ENCODE results near the gene EIF2S1. TPM values are rescaled to one million over a fixed set of nuclear protein-coding genes. Genes with fewer than 3 reads are reported as not detected.

The EIF2S1 gene
- total and polyA plus RNA-seq, 3 donors from 2014 or later = 82.1 to 158 (median 83.9) TPM

DNA sequence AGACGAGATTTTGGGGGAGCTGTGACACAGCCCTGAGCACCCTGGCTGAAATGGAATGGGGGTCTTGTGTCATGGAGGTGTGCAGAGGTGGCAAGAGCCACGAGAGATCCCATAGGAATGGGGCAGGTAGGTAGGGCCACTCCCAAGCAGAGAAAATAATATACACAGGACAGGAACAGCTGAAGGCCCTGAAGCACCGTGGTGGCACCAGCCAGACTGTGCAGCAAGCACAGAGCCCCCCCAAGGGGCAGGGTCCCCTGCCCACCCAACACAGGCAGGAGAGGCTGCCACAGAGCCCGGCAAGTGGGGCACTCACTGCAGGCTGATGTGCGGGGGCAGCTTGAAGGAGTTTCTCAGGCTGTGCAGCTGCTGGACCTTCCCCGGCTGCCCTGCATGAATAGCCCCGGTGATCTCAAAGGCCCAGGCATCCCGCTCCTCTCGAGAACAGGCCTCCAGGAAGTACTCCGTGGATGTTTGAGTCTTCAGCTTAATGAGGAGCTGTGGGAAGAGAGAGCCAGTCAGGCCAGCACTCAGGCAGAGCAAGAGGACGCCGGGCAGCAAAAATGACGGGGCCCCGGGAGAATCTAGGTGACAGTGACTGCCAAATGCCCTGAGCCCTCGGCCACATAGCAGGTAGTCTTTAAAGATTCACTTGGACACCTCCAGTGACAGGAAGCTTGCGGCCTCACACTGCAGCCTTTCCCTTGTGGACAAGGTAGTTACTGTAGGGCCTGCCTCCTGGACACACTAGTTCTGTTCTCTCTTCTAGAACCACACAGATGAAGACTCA, 35.2 kb downstream of the EIF2S1 start:
- no peak overlapping the region for H3K4me3 ChIP-seq
- H3K27ac ChIP-seq = no peak overlapping the region
- intact Hi-C loops (cut with DNase I; ENCODE audit: low total_unique reads) = no loop called here
- no peak for DNase-seq
- H3K27me3 ChIP-seq = no peaks in the 10 kb centered on the region
- H3K9me3 ChIP-seq = no peaks in the 10 kb centered on the region
- WGBS, 2 donors = 81 to 84% methylated on average over 13 to 16 of the region's 16 CpGs
- TF ChIP-seq POLR2A (IDR thresholded peaks at IDR 0.05) (no peak), CTCF (IDR thresholded peaks at IDR 0.05) (no peak)
- H3K36me3 ChIP-seq (ENCODE audit: low read depth, missing control alignments) = no peaks in the 10 kb centered on the region
- peaks cover 10% of the 10 kb centered on the region for H3K4me1 ChIP-seq

DNA sequence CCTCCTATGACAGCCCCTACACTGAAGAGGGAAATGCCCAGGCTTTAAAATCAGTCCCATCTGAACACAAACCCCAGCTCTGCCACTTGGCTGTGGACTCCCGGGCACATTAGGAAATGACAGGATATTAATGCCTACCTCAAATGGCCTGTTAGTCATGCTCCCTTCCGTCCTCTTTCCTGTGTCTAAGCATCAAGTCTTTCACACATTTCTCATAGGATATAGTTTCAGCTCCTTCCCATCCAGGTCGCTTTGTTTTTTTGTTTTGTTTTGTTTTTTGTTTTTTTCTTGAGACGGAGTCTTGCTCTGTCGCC, 35.7 kb downstream of the EIF2S1 start:
- Histone ChIP-seq H3K4me1 (peaks cover 10% of the 10 kb centered on the region), H3K27ac (no peak overlapping the region), H3K4me3 (no peak overlapping the region), H3K9me3 (no peaks in the 10 kb centered on the region), H3K27me3 (no peaks in the 10 kb centered on the region), H3K36me3 (ENCODE audit: low read depth, missing control alignments) (no peaks in the 10 kb centered on the region)
- 89 to 93% methylated on average over 5 of the region's 5 CpGs for WGBS, 2 donors
- intact Hi-C loops (cut with DNase I; ENCODE audit: low total_unique reads) = no loop called here
- DNase-seq = no peak
- no peak for TF ChIP-seq POLR2A (IDR thresholded peaks at IDR 0.05)
- no peak for TF ChIP-seq CTCF (IDR thresholded peaks at IDR 0.05)

DNA sequence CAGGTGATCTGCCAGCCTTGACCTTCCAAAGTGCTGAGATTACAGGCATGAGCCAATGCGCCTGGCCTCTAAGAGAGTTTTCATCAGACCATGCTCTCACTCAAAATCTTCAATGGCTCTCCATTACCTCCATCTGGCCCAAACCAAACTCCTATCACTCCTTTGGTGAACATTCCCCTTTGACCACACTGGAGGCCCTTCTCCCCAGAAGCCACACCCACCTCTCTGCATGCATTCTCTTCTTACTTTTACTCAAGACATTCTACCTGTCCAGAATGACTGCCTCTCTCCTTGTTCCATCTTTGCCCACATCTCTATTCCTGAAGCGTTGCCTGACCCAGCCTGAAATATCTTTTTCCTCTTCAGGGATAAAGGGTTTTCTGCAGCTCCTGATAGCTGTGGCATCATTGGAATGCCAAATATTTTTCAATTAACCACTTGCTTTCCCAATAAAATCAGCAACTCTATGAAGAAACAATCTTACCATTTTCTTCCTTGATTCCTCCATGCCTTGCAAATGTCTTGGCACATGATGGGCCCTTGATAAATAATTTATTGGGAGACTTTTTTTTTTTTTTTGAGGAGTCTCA, 36.3 kb downstream of the EIF2S1 start:
- TF ChIP-seq POLR2A (IDR thresholded peaks at IDR 0.05) (no peak), CTCF (IDR thresholded peaks at IDR 0.05) (no peak)
- intact Hi-C loops (cut with DNase I; ENCODE audit: low total_unique reads) = no loop called here
- WGBS, 2 donors = 59 to 69% methylated on average over 2 of the region's 2 CpGs
- Histone ChIP-seq H3K27ac (no peak overlapping the region), H3K27me3 (no peaks in the 10 kb centered on the region), H3K36me3 (ENCODE audit: low read depth, missing control alignments) (no peaks in the 10 kb centered on the region), H3K4me3 (no peak overlapping the region), H3K4me1 (peaks cover 10% of the 10 kb centered on the region), H3K9me3 (no peaks in the 10 kb centered on the region)
- no peak for DNase-seq

- Histone ChIP-seq H3K9me3 (no peaks in the 10 kb centered on the region), H3K36me3 (ENCODE audit: low read depth, missing control alignments) (no peaks in the 10 kb centered on the region), H3K4me1 (peaks cover 8% of the 10 kb centered on the region), H3K27me3 (no peaks in the 10 kb centered on the region), H3K27ac (no peak overlapping the region), H3K4me3 (no peak overlapping the region)
- DNase-seq = no peak
- intact Hi-C loops (cut with DNase I; ENCODE audit: low total_unique reads) = no loop called here
- TF ChIP-seq CTCF (IDR thresholded peaks at IDR 0.05) (no peak), POLR2A (IDR thresholded peaks at IDR 0.05) (no peak)
- 97 to 100% methylated on average over 8 to 9 of the region's 9 CpGs for WGBS, 2 donors
Observed at GRCh38 chr14:67397536-67397935, 37.4 kb downstream of the EIF2S1 start.

DNA sequence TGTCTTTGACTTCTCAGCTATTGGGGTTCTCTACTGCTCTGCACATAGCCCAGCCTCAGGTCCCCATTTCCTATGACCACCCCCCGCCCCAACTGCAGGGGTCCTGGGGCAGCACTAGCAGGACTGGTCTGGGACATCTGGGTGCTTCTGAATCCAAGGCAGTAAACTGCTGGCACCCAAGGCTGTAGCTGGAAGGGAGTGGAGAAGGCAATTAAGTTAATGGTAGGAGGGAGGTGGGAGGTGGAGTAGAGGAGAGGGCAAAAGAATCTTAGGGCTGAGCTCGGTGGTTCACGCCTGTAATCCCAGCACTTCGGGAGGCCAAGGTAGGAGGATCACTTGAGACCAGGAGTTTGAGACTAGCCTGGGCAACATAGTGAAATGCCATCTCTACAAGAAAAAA, 40.3 kb downstream of the EIF2S1 start:
- 75 to 88% methylated on average over 4 of the region's 4 CpGs for WGBS, 2 donors
- Histone ChIP-seq H3K4me3 (no peak overlapping the region), H3K36me3 (ENCODE audit: low read depth, missing control alignments) (no peaks in the 10 kb centered on the region), H3K27me3 (no peaks in the 10 kb centered on the region), H3K4me1 (peaks cover 2% of the 10 kb centered on the region), H3K9me3 (no peaks in the 10 kb centered on the region), H3K27ac (no peak overlapping the region)
- intact Hi-C loops (cut with DNase I; ENCODE audit: low total_unique reads) = no loop called here
- TF ChIP-seq CTCF (IDR thresholded peaks at IDR 0.05) (no peak), POLR2A (IDR thresholded peaks at IDR 0.05) (no peak)
- no peak for DNase-seq
